ENCODE results near the gene LAT. TPM values are rescaled to one million over a fixed set of nuclear protein-coding genes. Genes with fewer than 3 reads are reported as not detected.

Gene LAT
- total and polyA plus RNA-seq, 2 of the 13 experiments (the other 11 are each of a cell fraction or from before 2014, with no cell fraction given) = 2.0 to 3.0 TPM

DNA sequence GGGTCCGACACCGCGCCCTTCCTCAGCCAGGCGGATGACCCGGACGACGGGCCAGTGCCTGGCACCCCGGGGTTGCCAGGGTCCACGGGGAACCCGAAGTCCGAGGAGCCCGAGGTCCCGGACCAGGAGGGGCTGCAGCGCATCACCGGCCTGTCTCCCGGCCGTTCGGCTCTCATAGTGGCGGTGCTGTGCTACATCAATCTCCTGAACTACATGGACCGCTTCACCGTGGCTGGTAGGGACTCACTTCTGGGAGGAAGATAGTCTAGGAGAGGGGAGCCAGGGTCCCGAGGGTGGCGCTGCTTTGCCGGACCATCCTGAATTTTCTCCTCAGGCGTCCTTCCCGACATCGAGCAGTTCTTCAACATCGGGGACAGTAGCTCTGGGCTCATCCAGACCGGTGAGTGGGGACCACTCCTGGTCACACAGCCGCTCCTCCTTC lies 9.7 kb upstream of the LAT start (continued):
- TF ChIP-seq, protein P1, sequence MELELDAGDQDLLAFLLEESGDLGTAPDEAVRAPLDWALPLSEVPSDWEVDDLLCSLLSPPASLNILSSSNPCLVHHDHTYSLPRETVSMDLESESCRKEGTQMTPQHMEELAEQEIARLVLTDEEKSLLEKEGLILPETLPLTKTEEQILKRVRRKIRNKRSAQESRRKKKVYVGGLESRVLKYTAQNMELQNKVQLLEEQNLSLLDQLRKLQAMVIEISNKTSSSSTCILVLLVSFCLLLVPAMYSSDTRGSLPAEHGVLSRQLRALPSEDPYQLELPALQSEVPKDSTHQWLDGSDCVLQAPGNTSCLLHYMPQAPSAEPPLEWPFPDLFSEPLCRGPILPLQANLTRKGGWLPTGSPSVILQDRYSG (CRISPR knock-in tag; IDR thresholded peaks at IDR 0.05) = 0 out of 2 replicates have a peak, but pooled peaks have one; percentile 14
- TF ChIP-seq SMAD1 (CRISPR knock-in tag; IDR thresholded peaks at IDR 0.05; ENCODE audit: borderline replicate concordance, low read depth) (peak; percentile 6; the same call in 1 of the 2 replicates), TMF1 (CRISPR knock-in tag; IDR thresholded peaks at IDR 0.05; ENCODE audit: low read depth) (peak; percentile 42; the same call in 1 of the 2 replicates), KDM5A (IDR thresholded peaks at IDR 0.05; ENCODE audit: borderline replicate concordance, low read length) (peak; percentile 60; the same call in 1 of the 2 replicates), FLYWCH1 (CRISPR knock-in tag; IDR thresholded peaks at IDR 0.05) (peak; percentile 0; the same call in 1 of the 2 replicates), TRIM24 (CRISPR knock-in tag; IDR thresholded peaks at IDR 0.05) (no peak), ZNF614 (CRISPR knock-in tag; IDR thresholded peaks at IDR 0.05; ENCODE audit: borderline replicate concordance) (no peak), ZSCAN30 (CRISPR knock-in tag; IDR thresholded peaks at IDR 0.05) (peak; percentile 29; the same call in 1 of the 2 replicates)
- TF ChIP-seq, protein P2, sequence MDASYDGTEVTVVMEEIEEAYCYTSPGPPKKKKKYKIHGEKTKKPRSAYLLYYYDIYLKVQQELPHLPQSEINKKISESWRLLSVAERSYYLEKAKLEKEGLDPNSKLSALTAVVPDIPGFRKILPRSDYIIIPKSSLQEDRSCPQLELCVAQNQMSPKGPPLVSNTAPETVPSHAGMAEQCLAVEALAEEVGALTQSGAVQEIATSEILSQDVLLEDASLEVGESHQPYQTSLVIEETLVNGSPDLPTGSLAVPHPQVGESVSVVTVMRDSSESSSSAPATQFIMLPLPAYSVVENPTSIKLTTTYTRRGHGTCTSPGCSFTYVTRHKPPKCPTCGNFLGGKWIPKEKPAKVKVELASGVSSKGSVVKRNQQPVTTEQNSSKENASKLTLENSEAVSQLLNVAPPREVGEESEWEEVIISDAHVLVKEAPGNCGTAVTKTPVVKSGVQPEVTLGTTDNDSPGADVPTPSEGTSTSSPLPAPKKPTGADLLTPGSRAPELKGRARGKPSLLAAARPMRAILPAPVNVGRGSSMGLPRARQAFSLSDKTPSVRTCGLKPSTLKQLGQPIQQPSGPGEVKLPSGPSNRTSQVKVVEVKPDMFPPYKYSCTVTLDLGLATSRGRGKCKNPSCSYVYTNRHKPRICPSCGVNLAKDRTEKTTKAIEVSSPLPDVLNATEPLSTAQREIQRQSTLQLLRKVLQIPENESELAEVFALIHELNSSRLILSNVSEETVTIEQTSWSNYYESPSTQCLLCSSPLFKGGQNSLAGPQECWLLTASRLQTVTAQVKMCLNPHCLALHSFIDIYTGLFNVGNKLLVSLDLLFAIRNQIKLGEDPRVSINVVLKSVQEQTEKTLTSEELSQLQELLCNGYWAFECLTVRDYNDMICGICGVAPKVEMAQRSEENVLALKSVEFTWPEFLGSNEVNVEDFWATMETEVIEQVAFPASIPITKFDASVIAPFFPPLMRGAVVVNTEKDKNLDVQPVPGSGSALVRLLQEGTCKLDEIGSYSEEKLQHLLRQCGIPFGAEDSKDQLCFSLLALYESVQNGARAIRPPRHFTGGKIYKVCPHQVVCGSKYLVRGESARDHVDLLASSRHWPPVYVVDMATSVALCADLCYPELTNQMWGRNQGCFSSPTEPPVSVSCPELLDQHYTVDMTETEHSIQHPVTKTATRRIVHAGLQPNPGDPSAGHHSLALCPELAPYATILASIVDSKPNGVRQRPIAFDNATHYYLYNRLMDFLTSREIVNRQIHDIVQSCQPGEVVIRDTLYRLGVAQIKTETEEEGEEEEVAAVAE (CRISPR knock-in tag; IDR thresholded peaks at IDR 0.05; ENCODE audit: borderline replicate concordance) = no peak
- TF ChIP-seq, protein P3, sequence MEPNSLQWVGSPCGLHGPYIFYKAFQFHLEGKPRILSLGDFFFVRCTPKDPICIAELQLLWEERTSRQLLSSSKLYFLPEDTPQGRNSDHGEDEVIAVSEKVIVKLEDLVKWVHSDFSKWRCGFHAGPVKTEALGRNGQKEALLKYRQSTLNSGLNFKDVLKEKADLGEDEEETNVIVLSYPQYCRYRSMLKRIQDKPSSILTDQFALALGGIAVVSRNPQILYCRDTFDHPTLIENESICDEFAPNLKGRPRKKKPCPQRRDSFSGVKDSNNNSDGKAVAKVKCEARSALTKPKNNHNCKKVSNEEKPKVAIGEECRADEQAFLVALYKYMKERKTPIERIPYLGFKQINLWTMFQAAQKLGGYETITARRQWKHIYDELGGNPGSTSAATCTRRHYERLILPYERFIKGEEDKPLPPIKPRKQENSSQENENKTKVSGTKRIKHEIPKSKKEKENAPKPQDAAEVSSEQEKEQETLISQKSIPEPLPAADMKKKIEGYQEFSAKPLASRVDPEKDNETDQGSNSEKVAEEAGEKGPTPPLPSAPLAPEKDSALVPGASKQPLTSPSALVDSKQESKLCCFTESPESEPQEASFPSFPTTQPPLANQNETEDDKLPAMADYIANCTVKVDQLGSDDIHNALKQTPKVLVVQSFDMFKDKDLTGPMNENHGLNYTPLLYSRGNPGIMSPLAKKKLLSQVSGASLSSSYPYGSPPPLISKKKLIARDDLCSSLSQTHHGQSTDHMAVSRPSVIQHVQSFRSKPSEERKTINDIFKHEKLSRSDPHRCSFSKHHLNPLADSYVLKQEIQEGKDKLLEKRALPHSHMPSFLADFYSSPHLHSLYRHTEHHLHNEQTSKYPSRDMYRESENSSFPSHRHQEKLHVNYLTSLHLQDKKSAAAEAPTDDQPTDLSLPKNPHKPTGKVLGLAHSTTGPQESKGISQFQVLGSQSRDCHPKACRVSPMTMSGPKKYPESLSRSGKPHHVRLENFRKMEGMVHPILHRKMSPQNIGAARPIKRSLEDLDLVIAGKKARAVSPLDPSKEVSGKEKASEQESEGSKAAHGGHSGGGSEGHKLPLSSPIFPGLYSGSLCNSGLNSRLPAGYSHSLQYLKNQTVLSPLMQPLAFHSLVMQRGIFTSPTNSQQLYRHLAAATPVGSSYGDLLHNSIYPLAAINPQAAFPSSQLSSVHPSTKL (CRISPR knock-in tag; IDR thresholded peaks at IDR 0.05) = no peak
- TF ChIP-seq, protein P4, sequence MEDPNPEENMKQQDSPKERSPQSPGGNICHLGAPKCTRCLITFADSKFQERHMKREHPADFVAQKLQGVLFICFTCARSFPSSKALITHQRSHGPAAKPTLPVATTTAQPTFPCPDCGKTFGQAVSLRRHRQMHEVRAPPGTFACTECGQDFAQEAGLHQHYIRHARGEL (CRISPR knock-in tag; IDR thresholded peaks at IDR 0.05) = no peak
- TF ChIP-seq, protein P5, sequence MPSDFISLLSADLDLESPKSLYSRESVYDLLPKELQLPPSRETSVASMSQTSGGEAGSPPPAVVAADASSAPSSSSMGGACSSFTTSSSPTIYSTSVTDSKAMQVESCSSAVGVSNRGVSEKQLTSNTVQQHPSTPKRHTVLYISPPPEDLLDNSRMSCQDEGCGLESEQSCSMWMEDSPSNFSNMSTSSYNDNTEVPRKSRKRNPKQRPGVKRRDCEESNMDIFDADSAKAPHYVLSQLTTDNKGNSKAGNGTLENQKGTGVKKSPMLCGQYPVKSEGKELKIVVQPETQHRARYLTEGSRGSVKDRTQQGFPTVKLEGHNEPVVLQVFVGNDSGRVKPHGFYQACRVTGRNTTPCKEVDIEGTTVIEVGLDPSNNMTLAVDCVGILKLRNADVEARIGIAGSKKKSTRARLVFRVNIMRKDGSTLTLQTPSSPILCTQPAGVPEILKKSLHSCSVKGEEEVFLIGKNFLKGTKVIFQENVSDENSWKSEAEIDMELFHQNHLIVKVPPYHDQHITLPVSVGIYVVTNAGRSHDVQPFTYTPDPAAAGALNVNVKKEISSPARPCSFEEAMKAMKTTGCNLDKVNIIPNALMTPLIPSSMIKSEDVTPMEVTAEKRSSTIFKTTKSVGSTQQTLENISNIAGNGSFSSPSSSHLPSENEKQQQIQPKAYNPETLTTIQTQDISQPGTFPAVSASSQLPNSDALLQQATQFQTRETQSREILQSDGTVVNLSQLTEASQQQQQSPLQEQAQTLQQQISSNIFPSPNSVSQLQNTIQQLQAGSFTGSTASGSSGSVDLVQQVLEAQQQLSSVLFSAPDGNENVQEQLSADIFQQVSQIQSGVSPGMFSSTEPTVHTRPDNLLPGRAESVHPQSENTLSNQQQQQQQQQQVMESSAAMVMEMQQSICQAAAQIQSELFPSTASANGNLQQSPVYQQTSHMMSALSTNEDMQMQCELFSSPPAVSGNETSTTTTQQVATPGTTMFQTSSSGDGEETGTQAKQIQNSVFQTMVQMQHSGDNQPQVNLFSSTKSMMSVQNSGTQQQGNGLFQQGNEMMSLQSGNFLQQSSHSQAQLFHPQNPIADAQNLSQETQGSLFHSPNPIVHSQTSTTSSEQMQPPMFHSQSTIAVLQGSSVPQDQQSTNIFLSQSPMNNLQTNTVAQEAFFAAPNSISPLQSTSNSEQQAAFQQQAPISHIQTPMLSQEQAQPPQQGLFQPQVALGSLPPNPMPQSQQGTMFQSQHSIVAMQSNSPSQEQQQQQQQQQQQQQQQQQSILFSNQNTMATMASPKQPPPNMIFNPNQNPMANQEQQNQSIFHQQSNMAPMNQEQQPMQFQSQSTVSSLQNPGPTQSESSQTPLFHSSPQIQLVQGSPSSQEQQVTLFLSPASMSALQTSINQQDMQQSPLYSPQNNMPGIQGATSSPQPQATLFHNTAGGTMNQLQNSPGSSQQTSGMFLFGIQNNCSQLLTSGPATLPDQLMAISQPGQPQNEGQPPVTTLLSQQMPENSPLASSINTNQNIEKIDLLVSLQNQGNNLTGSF (CRISPR knock-in tag; IDR thresholded peaks at IDR 0.05) = peak; percentile 41; the same call in 1 of the 2 replicates

Measured in HepG2 (cell line).